ENCODE results near the gene CADPS2. TPM values are rescaled to one million over a fixed set of nuclear protein-coding genes. Genes with fewer than 3 reads are reported as not detected.

CADPS2 gene
- total and polyA plus RNA-seq, 2 donors (not counting 1 experiment from before 2014, with no cell fraction given), result 11.5 to 32.2 TPM

GRCh38 chr7:122487131-122487530 lies 399.1 kb downstream of the CADPS2 start:
- Histone ChIP-seq H3K27ac (ENCODE audit: insufficient read depth, low read length) (no peak overlapping the region), H3K9me3 (ENCODE audit: control insufficient read depth, insufficient read depth, low read depth, low read length) (no peaks in the 10 kb centered on the region), H3K4me3 (replicated peaks in 1 of 4; ENCODE audit: control extremely low read depth in 1 of 4, insufficient read depth in 1 of 4, low read depth in 3 of 4, low read length in 4 of 4) (no peak overlapping the region), H3K27me3 (ENCODE audit: control insufficient read depth, insufficient read depth, low read length) (no peaks in the 10 kb centered on the region), H3K9ac (ENCODE audit: insufficient read depth, low read length) (no peak overlapping the region), H3K79me2 (ENCODE audit: control insufficient read depth, insufficient read depth, low read length) (no peaks in the 10 kb centered on the region), H3K4me1 (ENCODE audit: control insufficient read depth, extremely low read depth, insufficient read depth, low read length) (no peaks in the 10 kb centered on the region), H3K36me3 (ENCODE audit: control insufficient read depth, insufficient read depth, low read length) (no peaks in the 10 kb centered on the region), H4K20me1 (ENCODE audit: control insufficient read depth, extremely low read depth, insufficient read depth, low read length) (no peaks in the 10 kb centered on the region), H3K4me2 (ENCODE audit: extremely low read depth, insufficient read depth, low read length) (no peak overlapping the region), H2AFZ (ENCODE audit: low read length) (no peak overlapping the region)
- DNase-seq (ENCODE audit: low read depth in 2 of 2), result peak; percentile 9 to 68
- TF ChIP-seq CTCF (conservative IDR thresholded peaks at IDR 0.05 in 1 of 2, IDR thresholded peaks at IDR 0.05 in 1 of 2; ENCODE audit: low read depth in 1 of 2, low read length in 2 of 2) (no peak), EZH2 (IDR thresholded peaks at IDR 0.05; ENCODE audit: low read length, missing control alignments) (no peak)

- no peaks in the 10 kb centered on the region for H3K79me2 ChIP-seq (ENCODE audit: control insufficient read depth, insufficient read depth, low read length)
- no peak for TF ChIP-seq CTCF (conservative IDR thresholded peaks at IDR 0.05 in 1 of 2, IDR thresholded peaks at IDR 0.05 in 1 of 2; ENCODE audit: low read depth in 1 of 2, low read length in 2 of 2)
- TF ChIP-seq EZH2 (IDR thresholded peaks at IDR 0.05; ENCODE audit: low read length, missing control alignments), result no peak
- H3K4me1 ChIP-seq (ENCODE audit: control insufficient read depth, extremely low read depth, insufficient read depth, low read length), result no peaks in the 10 kb centered on the region
- no peak overlapping the region for H3K4me2 ChIP-seq (ENCODE audit: extremely low read depth, insufficient read depth, low read length)
- H3K36me3 ChIP-seq (ENCODE audit: control insufficient read depth, insufficient read depth, low read length), result no peaks in the 10 kb centered on the region
- H4K20me1 ChIP-seq (ENCODE audit: control insufficient read depth, extremely low read depth, insufficient read depth, low read length), result no peaks in the 10 kb centered on the region
- H3K27me3 ChIP-seq (ENCODE audit: control insufficient read depth, insufficient read depth, low read length), result no peaks in the 10 kb centered on the region
- no peak overlapping the region for H3K9ac ChIP-seq (ENCODE audit: insufficient read depth, low read length)
- no peak overlapping the region for H3K4me3 ChIP-seq (replicated peaks in 1 of 4; ENCODE audit: control extremely low read depth in 1 of 4, insufficient read depth in 1 of 4, low read depth in 3 of 4, low read length in 4 of 4)
- H3K9me3 ChIP-seq (ENCODE audit: control insufficient read depth, insufficient read depth, low read depth, low read length), result no peaks in the 10 kb centered on the region
- H2AFZ ChIP-seq (ENCODE audit: low read length), result no peak overlapping the region
- peak; percentile 48 to 73 for DNase-seq (ENCODE audit: low read depth in 2 of 2)
- H3K27ac ChIP-seq (ENCODE audit: insufficient read depth, low read length), result no peak overlapping the region
Observed at GRCh38 chr7:122485856-122486255, 400.4 kb downstream of the CADPS2 start.

GRCh38 chr7:122482212-122482611 lies 404.0 kb downstream of the CADPS2 start:
- Histone ChIP-seq H3K27me3 (ENCODE audit: control insufficient read depth, insufficient read depth, low read length) (no peaks in the 10 kb centered on the region), H3K79me2 (ENCODE audit: control insufficient read depth, insufficient read depth, low read length) (no peaks in the 10 kb centered on the region), H3K4me3 (replicated peaks in 1 of 4; ENCODE audit: control extremely low read depth in 1 of 4, insufficient read depth in 1 of 4, low read depth in 3 of 4, low read length in 4 of 4) (no peak overlapping the region), H3K9me3 (ENCODE audit: control insufficient read depth, insufficient read depth, low read depth, low read length) (no peaks in the 10 kb centered on the region), H3K4me1 (ENCODE audit: control insufficient read depth, extremely low read depth, insufficient read depth, low read length) (no peaks in the 10 kb centered on the region), H3K36me3 (ENCODE audit: control insufficient read depth, insufficient read depth, low read length) (no peaks in the 10 kb centered on the region), H3K9ac (ENCODE audit: insufficient read depth, low read length) (no peak overlapping the region), H2AFZ (ENCODE audit: low read length) (no peak overlapping the region), H4K20me1 (ENCODE audit: control insufficient read depth, extremely low read depth, insufficient read depth, low read length) (no peaks in the 10 kb centered on the region), H3K27ac (ENCODE audit: insufficient read depth, low read length) (no peak overlapping the region), H3K4me2 (ENCODE audit: extremely low read depth, insufficient read depth, low read length) (no peak overlapping the region)
- no peak for TF ChIP-seq EZH2 (IDR thresholded peaks at IDR 0.05; ENCODE audit: low read length, missing control alignments)
- no peak for TF ChIP-seq CTCF (conservative IDR thresholded peaks at IDR 0.05 in 1 of 2, IDR thresholded peaks at IDR 0.05 in 1 of 2; ENCODE audit: low read depth in 1 of 2, low read length in 2 of 2)
- DNase-seq (ENCODE audit: low read depth in 2 of 2), result no peak
